Endodermal cell (in vitro differentiated cells): ENCODE measurements around the gene ATP10B. TPM values are rescaled to one million over a fixed set of nuclear protein-coding genes. Genes with fewer than 3 reads are reported as not detected.

Experiments
- DNase-seq: peaks from one replicate; pipeline ENCODE4 v3.0.0-alpha.2; 2017
- H3K27ac ChIP-seq: 2 replicates; pipeline ENCODE4 v1.5.1; 2013; ENCODE audit warnings: mild to moderate bottlenecking, low read depth, low read length, moderate library complexity
- H3K27me3 ChIP-seq: 2 replicates; pipeline ENCODE4 v1.6.1; 2013; ENCODE audit warnings: mild to moderate bottlenecking, low read length, moderate library complexity; ENCODE audit not compliant: insufficient read depth, control insufficient read depth, poor library complexity, severe bottlenecking
- H3K36me3 ChIP-seq: 2 replicates; pipeline ENCODE4 v1.7.0; 2013; ENCODE audit warnings: mild to moderate bottlenecking, low read length, moderate library complexity; ENCODE audit not compliant: control insufficient read depth, insufficient read depth
- H3K4me1 ChIP-seq: one replicate; pipeline ENCODE4 v1.7.0; 2013; ENCODE audit warnings: low read length; ENCODE audit not compliant: control insufficient read depth, insufficient read depth
- H3K4me3 ChIP-seq: 2 replicates; pipeline ENCODE4 v1.5.1; 2013; ENCODE audit warnings: mild to moderate bottlenecking, low read length, moderate library complexity
- H3K9ac ChIP-seq: 2 replicates; pipeline ENCODE4 v1.6.1; 2013; ENCODE audit warnings: mild to moderate bottlenecking, low read length, moderate library complexity; ENCODE audit not compliant: poor library complexity, severe bottlenecking; ENCODE audit errors: extremely low read depth
- H3K9me3 ChIP-seq: 2 replicates; pipeline ENCODE4 v1.6.1; 2013; ENCODE audit warnings: mild to moderate bottlenecking, low read length, moderate library complexity; ENCODE audit not compliant: control insufficient read depth
- H3K27ac Mint-ChIP-seq: 2 replicates; pipeline ENCODE4 v1.8.0; 2020; ENCODE audit warnings: mixed read lengths
- H3K27me3 Mint-ChIP-seq: 2 replicates; pipeline ENCODE4 v1.8.0; 2021; ENCODE audit warnings: mild to moderate bottlenecking, mixed read lengths; ENCODE audit not compliant: insufficient read depth
- H3K36me3 Mint-ChIP-seq: 2 replicates; pipeline ENCODE4 v1.8.0; 2020; ENCODE audit warnings: low read depth, mixed read lengths
- H3K4me1 Mint-ChIP-seq: 2 replicates; pipeline ENCODE4 v1.8.0; 2020; ENCODE audit warnings: mixed read lengths
- H3K4me3 Mint-ChIP-seq: 2 replicates; pipeline ENCODE4 v1.8.0; 2020; ENCODE audit warnings: mild to moderate bottlenecking, moderate library complexity, mixed read lengths
- H3K9me3 Mint-ChIP-seq: 2 replicates; pipeline ENCODE4 v1.8.0; 2020; ENCODE audit warnings: mild to moderate bottlenecking, mixed read lengths
- CTCF ChIP-seq: fragments of 200-600 bp; sonication (generic); conservative IDR thresholded peaks from 2 replicates; pipeline ENCODE4 v1.5.0; 2021; ENCODE audit warnings: antibody characterized with exemption, mild to moderate bottlenecking
- WGBS, 2 experiments: methylation state at CpG; one replicate each; pipeline versions ENCODE4 v1.1.5 to v1.1.7; 2013; ENCODE audit warnings: missing lambda C conversion rate in 2 of 2, mixed read lengths in 1 of 2; ENCODE audit not compliant: insufficient coverage in 1 of 2, insufficient read length in 1 of 2; 5-methylcytosine and 5-hydroxymethylcytosine counted together
- total RNA-seq, 2 donors: library from RNA; stranded (reverse); fragmentation: NEBNext Ultra II Directional in 1 of 2; extraction: Animal tissue kit (Norgen Biotek cat#: 25700) in 1 of 2; gene quantifications; 2 replicates in 1 of 2; 3 replicates in 1 of 2; pipeline ENCODE4 v1.2.1, GENCODE V29; 2021

Gene ATP10B
- total RNA-seq, 2 donors from 2014 or later = 0.15 to 0.38 TPM

DNA sequence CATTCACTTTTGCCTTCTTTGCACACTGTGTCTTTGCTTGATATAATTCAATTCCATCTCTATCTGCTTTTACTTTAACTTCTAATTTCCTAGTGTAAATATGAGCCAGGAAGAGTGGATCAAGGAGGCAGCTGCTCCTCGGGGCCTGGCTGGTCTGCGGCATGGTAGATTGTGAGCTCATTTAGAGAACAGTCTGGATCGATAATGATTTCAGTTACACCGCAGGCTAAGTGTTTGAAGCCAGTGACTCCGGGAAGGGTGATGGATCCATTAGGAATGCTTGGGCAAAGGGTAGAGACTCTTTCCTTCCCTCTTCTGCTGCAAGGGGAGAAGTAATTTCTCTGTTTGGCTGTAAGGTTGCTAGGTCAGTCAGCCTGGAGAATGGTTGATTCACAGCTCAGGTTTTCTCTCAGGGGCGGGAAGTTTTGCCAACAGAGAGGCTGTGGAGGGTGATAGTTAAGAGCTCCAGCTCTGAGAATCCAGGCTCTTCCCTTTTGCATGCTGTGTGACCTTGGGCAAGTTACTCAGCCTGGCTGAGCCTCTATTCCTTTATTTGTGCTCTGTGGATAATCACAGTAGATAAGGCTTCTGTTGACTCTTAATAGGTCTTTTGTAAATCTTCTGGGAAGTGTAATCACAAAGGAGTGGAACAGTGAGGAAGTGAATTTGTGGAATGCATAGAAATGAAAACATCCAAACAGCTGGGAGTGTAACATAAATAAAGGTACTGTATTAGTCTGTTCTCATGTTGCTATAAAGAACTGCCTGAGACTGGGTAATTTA lies 331.2 kb downstream of the ATP10B start:
- 91 to 100% methylated on average over 2 to 6 of the region's 6 CpGs for WGBS, 2 experiments
- peak; percentile 32 for DNase-seq
- H3K9ac ChIP-seq = no peak overlapping the region
- peaks cover 6% of the 10 kb centered on the region for H3K4me1 ChIP-seq
- H3K27me3 ChIP-seq = peaks cover 31% of the 10 kb centered on the region
- H3K27ac Mint-ChIP-seq = no peak overlapping the region
- no peak overlapping the region for H3K27ac ChIP-seq
- no peaks in the 10 kb centered on the region for H3K36me3 Mint-ChIP-seq
- peaks cover 20% of the 10 kb centered on the region for H3K4me1 Mint-ChIP-seq
- H3K9me3 ChIP-seq = no peaks in the 10 kb centered on the region
- no peaks in the 10 kb centered on the region for H3K9me3 Mint-ChIP-seq
- H3K4me3 ChIP-seq = no peak overlapping the region
- no peaks in the 10 kb centered on the region for H3K36me3 ChIP-seq
- H3K4me3 Mint-ChIP-seq = no peak overlapping the region
- peaks cover 55% of the 10 kb centered on the region for H3K27me3 Mint-ChIP-seq
- TF ChIP-seq CTCF = no peak

- Mint-ChIP-seq H3K4me3 (no peak overlapping the region), H3K27me3 (peaks cover 84% of the 10 kb centered on the region), H3K9me3 (no peaks in the 10 kb centered on the region), H3K4me1 (peaks cover 39% of the 10 kb centered on the region), H3K36me3 (no peaks in the 10 kb centered on the region), H3K27ac (no peak overlapping the region)
- H3K27ac ChIP-seq = no peak overlapping the region
- 68 to 84% methylated on average over 7 to 8 of the region's 8 CpGs for WGBS, 2 experiments
- peaks cover 35% of the 10 kb centered on the region for H3K27me3 ChIP-seq
- peaks cover 21% of the 10 kb centered on the region for H3K4me1 ChIP-seq
- peak; percentile 63 for DNase-seq
- no peaks in the 10 kb centered on the region for H3K9me3 ChIP-seq
- no peak overlapping the region for H3K4me3 ChIP-seq
- H3K9ac ChIP-seq = no peak overlapping the region
- H3K36me3 ChIP-seq = no peaks in the 10 kb centered on the region
- TF ChIP-seq CTCF = no peak
These were observed 335.1 kb downstream of the ATP10B start for GRCh38 chr5:160516696-160517530.

DNA sequence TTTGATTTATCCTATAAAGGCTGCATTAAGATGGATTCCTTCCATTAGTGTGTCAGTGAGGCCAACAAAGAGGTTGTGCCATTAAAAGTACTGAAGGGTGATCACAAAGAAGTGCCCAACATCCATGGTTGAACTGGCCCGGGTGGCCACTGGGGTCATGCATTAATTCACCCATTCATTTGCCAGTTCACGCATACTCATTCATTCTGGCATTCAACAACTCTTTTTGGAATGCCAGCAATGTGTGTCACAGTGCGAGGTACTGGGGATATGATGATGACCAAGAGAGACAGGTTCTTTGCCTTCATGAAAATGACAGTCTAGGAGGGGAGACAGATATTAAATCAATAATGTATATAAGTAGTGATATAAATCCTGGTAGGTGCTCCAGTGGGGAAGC lies 337.1 kb downstream of the ATP10B start:
- H3K9me3 ChIP-seq = no peaks in the 10 kb centered on the region
- H3K27ac ChIP-seq = no peak overlapping the region
- Mint-ChIP-seq H3K4me1 (peaks cover 32% of the 10 kb centered on the region), H3K4me3 (no peak overlapping the region), H3K36me3 (no peaks in the 10 kb centered on the region), H3K9me3 (no peaks in the 10 kb centered on the region), H3K27ac (no peak overlapping the region), H3K27me3 (peaks cover 90% of the 10 kb centered on the region)
- no peaks in the 10 kb centered on the region for H3K36me3 ChIP-seq
- peaks cover 21% of the 10 kb centered on the region for H3K4me1 ChIP-seq
- peaks cover 47% of the 10 kb centered on the region for H3K27me3 ChIP-seq
- WGBS, 2 experiments = 80 to 92% methylated on average over 2 to 3 of the region's 3 CpGs
- TF ChIP-seq CTCF = no peak
- DNase-seq = peak; percentile 51
- H3K9ac ChIP-seq = no peak overlapping the region
- H3K4me3 ChIP-seq = no peak overlapping the region
